Prostate gland (tissue), 2 donors: ENCODE data around the gene SEPTIN8. TPM values are rescaled to one million over a fixed set of nuclear protein-coding genes. Genes with fewer than 3 reads are reported as not detected.

ENCODE experiments used
- DNase-seq: peaks from one replicate; pipeline ENCODE4 v3.0.0-alpha.2; 2019; ENCODE audit warnings: low spot score
- H3K27ac ChIP-seq, 2 donors: fragments of 200-600 bp; sonication (generic); 2 replicates each; pipeline ENCODE4 v1.5.1; 2017 to 2019
- H3K27me3 ChIP-seq: fragments of 200-600 bp; sonication (generic); replicated peaks from 2 replicates; pipeline ENCODE4 v1.5.1; 2019; ENCODE audit not compliant: insufficient read depth
- H3K36me3 ChIP-seq, 2 donors: fragments of 200-600 bp; sonication (generic); 1 replicate in 1 of 2; 2 replicates in 1 of 2; pipeline versions ENCODE4 v1.5.1 to v1.8.1; 2017 to 2019
- H3K4me1 ChIP-seq: fragments of 200-600 bp; sonication (generic); replicated peaks from 2 replicates; pipeline ENCODE4 v1.5.1; 2019
- H3K4me3 ChIP-seq, 2 donors: fragments of 200-600 bp; sonication (generic); 2 replicates each; pipeline ENCODE4 v1.5.1; 2017 to 2019
- H3K9me3 ChIP-seq: fragments of 200-600 bp; sonication (generic); 2 replicates; pipeline ENCODE4 v1.5.1; 2017
- CTCF ChIP-seq, 4 experiments: fragments of 200-600 bp in 2 of 4; fragments of 450-650 bp in 2 of 4; sonication (generic) in 2 of 4; IDR thresholded peaks; 1 replicate in 3 of 4; 2 replicates in 1 of 4; pipeline ENCODE4 v1.5.1; 2016 to 2019; ENCODE audit warnings: antibody characterized with exemption in 4 of 4, mild to moderate bottlenecking in 2 of 4, moderate library complexity in 2 of 4
- POLR2A ChIP-seq: fragments of 450-650 bp; IDR thresholded peaks from one replicate; pipeline ENCODE4 v1.6.1; 2016; ENCODE audit warnings: antibody characterized with exemption, mild to moderate bottlenecking
- POLR2AphosphoS5 ChIP-seq: sonication (generic); formaldehyde crosslinking; IDR thresholded peaks from one replicate; pipeline ENCODE4 v1.6.1; 2017; ENCODE audit warnings: antibody characterized with exemption
- WGBS: methylation state at CpG from one replicate; pipeline ENCODE4 v1.1.5; 2018; 5-methylcytosine and 5-hydroxymethylcytosine counted together
- intact Hi-C: fragments of 100-400 bp; cut with DNase I; formaldehyde crosslinking; loops from one replicate; pipeline ENCODE4 v1.14.2; 2022
- total RNA-seq, 2 donors: library from RNA; depleted of rRNA; stranded (reverse); fragments of >200 nt; gene quantifications; one replicate each; pipeline ENCODE4 v1.1.0, GENCODE V29; 2016

Gene SEPTIN8
- total RNA-seq, 2 donors from 2014 or later, result 27.7 to 38.5 TPM

GRCh38 chr5:132765311-132766019 is 11.6 kb downstream of the SEPTIN8 start:
- no peak overlapping the region for H3K27ac ChIP-seq
- DNase-seq, result no peak
- 83% methylated on average over 12 of the region's 12 CpGs for WGBS

GRCh38 chr5:132764671-132765238 is 12.3 kb downstream of the SEPTIN8 start:
- Histone ChIP-seq H3K9me3 (no peaks in the 10 kb centered on the region), H3K27ac (no peak overlapping the region), H3K36me3 (no peaks in the 10 kb centered on the region), H3K27me3 (no peaks in the 10 kb centered on the region), H3K4me3 (no peak overlapping the region), H3K4me1 (no peaks in the 10 kb centered on the region)
- no peak for TF ChIP-seq CTCF (IDR thresholded peaks at IDR 0.05)
- TF ChIP-seq POLR2AphosphoS5, result no peak
- TF ChIP-seq POLR2A, result no peak
- 87% methylated on average over 7 of the region's 7 CpGs for WGBS
- no peak for DNase-seq
- intact Hi-C loops, result no loop called here

More at GRCh38 chr5:132765311-132766019, 11.6 kb downstream of the SEPTIN8 start:
- H3K27me3 ChIP-seq, result no peaks in the 10 kb centered on the region
- intact Hi-C loops, result no loop called here
- no peak overlapping the region for H3K4me3 ChIP-seq
- H3K9me3 ChIP-seq, result no peaks in the 10 kb centered on the region
- H3K36me3 ChIP-seq, result no peaks in the 10 kb centered on the region
- H3K4me1 ChIP-seq, result no peaks in the 10 kb centered on the region
- TF ChIP-seq POLR2AphosphoS5 (no peak), POLR2A (no peak), CTCF (IDR thresholded peaks at IDR 0.05) (no peak)

- no peaks in the 10 kb centered on the region for H3K27me3 ChIP-seq
- no peak overlapping the region for H3K4me3 ChIP-seq
- TF ChIP-seq POLR2AphosphoS5, result no peak
- no peak for TF ChIP-seq POLR2A
- TF ChIP-seq CTCF (IDR thresholded peaks at IDR 0.05), result no peak
- no peak for DNase-seq
- 92% methylated on average over 10 of the region's 10 CpGs for WGBS
- H3K36me3 ChIP-seq, result no peaks in the 10 kb centered on the region
- intact Hi-C loops, result no loop called here
- no peaks in the 10 kb centered on the region for H3K4me1 ChIP-seq
- no peak overlapping the region for H3K27ac ChIP-seq
- H3K9me3 ChIP-seq, result no peaks in the 10 kb centered on the region
These were observed 13.0 kb downstream of the SEPTIN8 start for GRCh38 chr5:132764051-132764450.

- no peaks in the 10 kb centered on the region for H3K36me3 ChIP-seq
- intact Hi-C loops, result no loop called here
- no peaks in the 10 kb centered on the region for H3K27me3 ChIP-seq
- H3K27ac ChIP-seq, result no peak overlapping the region
- no peak for DNase-seq
- H3K4me3 ChIP-seq, result no peak overlapping the region
- no peaks in the 10 kb centered on the region for H3K4me1 ChIP-seq
- WGBS, result 93% methylated on average over 17 of the region's 17 CpGs
- H3K9me3 ChIP-seq, result no peaks in the 10 kb centered on the region
- no peak for TF ChIP-seq POLR2A
- TF ChIP-seq POLR2AphosphoS5, result no peak
- no peak for TF ChIP-seq CTCF (IDR thresholded peaks at IDR 0.05)
These were observed 13.6 kb downstream of the SEPTIN8 start for GRCh38 chr5:132763181-132764036.
